Calu3 (cell line): ENCODE results near the gene MCRS1. TPM values are rescaled to one million over a fixed set of nuclear protein-coding genes. Genes with fewer than 3 reads are reported as not detected.

Source experiments
- BruUV-seq: library from RNA; stranded (reverse); fragments of 400-500 nt; replicated peaks from 2 replicates; lab custom pipeline; 2021; lab: Mats Ljungman, UMichigan
- CTCF ChIA-PET: fragments of 300-600 bp; sonication (Branson Sonifier 250); formaldehyde crosslinking; loops from one replicate; lab custom pipeline; 2022; ENCODE audit warnings: antibody characterized with exemption; lab: Charles Lee
- DNase-seq: peaks from one replicate; pipeline ENCODE4 v3.0.0; 2022
- H3K27ac Mint-ChIP-seq: one replicate; pipeline ENCODE4 v1.8.0; 2022; ENCODE audit warnings: mixed read lengths; ENCODE audit not compliant: unreplicated experiment
- H3K27me3 Mint-ChIP-seq: one replicate; pipeline ENCODE4 v1.8.0; 2022; ENCODE audit warnings: mixed read lengths; ENCODE audit not compliant: unreplicated experiment
- H3K36me3 Mint-ChIP-seq: one replicate; pipeline ENCODE4 v1.8.0; 2022; ENCODE audit warnings: mild to moderate bottlenecking, moderate library complexity, mixed read lengths; ENCODE audit not compliant: insufficient read depth, unreplicated experiment
- H3K4me1 Mint-ChIP-seq: one replicate; pipeline ENCODE4 v1.8.0; 2022; ENCODE audit warnings: mild to moderate bottlenecking, low read depth, mixed read lengths; ENCODE audit not compliant: unreplicated experiment
- H3K4me3 Mint-ChIP-seq: one replicate; pipeline ENCODE4 v1.8.0; 2022; ENCODE audit warnings: mild to moderate bottlenecking, low read depth, moderate library complexity, mixed read lengths; ENCODE audit not compliant: unreplicated experiment
- H3K9me3 Mint-ChIP-seq: one replicate; pipeline ENCODE4 v1.8.0; 2022; ENCODE audit warnings: low read depth, mixed read lengths; ENCODE audit not compliant: unreplicated experiment
- CTCF ChIP-seq: fragments of 200-600 bp; IDR thresholded peaks from one replicate; pipeline ENCODE4 v1.8.0; 2022; ENCODE audit warnings: antibody characterized with exemption; ENCODE audit not compliant: unreplicated experiment
- intact Hi-C: fragments of 100-400 bp; cut with micrococcal nuclease; formaldehyde crosslinking; loops from one replicate; pipeline ENCODE4 v1.10.0; 2022; ENCODE audit not compliant: unreplicated experiment
- total RNA-seq: library from RNA; stranded (reverse); gene quantifications from 2 replicates; pipeline ENCODE4 v1.2.3, GENCODE V29; 2022

The MCRS1 gene
- total RNA-seq, 1 experiment from 2014 or later, result 38.0 TPM

DNA sequence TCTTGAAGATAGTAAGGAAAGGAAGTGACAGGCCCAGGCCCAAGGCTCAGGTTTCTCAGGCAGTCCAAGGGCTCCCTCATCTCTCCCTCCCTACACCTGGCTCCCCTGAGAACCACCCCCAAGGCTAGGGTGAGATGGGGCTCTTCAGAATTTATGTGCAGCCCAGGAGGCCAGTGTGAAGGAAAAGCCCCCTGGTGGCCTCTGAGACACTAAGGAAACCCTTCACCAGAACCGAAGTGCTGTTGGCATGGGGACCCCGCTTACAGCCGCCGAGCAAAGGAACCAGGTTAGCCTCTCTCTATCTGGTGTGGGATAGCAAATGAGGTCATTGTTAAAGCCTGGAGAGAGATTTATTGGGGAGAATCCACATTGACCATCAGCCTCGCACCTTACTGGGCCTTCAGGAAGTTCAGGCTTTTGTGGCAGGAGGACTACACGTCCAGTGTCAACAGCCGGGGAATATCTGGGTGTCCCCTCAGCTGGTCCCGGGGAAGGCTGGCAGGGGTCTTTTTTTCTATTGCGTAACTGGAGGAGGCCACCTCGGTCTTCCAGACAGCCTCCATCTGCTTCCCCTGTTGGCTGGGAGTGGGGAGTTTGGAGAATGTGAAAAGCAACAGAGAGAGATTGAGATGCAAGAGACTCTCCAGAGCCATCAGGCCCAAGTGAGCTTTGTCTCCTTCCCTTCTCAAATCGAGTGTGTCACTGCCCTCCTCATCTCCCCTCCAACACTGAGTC, 19.4 kb upstream of the MCRS1 start:
- no peak for TF ChIP-seq CTCF
- BruUV-seq, result no TSS peak
- no peak for DNase-seq
- Mint-ChIP-seq H3K4me3 (no peak overlapping the region), H3K27ac (no peak overlapping the region), H3K4me1 (no peaks in the 10 kb centered on the region), H3K9me3 (no peaks in the 10 kb centered on the region), H3K36me3 (no peaks in the 10 kb centered on the region), H3K27me3 (no peaks in the 10 kb centered on the region)
- CTCF ChIA-PET, result no interaction called here
- intact Hi-C loops, result no loop called here

DNA sequence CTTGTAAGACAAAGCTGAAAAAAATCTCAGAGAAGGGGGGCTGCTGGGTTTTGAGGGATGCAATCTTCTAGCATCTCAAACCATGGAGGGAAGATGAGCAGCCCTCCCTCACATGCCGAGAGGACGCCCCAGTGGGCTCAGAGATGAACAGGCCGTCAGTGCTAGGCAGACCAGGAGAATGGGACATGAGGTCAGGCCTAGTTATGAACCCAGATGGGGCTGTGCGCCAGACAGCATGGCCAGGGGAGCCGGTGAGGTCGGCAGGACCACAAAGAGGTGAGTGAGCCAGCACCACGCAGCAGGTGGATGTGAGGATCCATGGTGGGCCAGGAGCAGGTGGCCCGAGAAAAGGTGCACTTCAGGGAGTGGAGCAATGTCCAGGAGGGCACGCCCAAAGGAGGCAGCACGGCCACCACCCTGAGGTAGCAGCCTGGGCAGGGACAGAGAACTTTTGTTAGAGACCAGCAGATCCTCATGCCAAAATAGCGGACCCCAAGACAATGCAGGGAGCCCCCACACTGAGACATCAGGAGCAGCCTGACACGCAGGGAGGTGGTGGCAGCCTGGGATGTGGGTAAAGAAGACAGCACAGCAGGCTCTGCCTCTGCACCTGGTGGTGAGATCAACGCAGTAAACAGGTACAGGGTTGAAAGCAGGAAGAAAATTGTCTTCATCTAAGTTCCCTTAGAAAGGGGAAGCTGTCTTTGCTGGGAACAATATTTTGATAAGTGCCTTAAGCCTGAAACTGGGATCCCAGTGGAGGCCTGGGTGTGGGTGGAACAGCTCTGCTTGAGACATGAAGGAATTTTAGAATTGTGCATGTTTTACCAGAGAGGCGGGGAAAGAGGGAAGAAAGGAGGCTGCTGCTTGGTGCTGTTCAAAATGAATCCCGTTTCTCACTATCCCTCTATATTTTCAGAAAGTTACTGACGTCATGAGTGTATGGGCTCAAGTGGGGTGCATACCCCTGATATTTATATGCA, 17.8 kb upstream of the MCRS1 start:
- CTCF ChIA-PET, result no interaction called here
- Mint-ChIP-seq H3K27me3 (no peaks in the 10 kb centered on the region), H3K27ac (no peak overlapping the region), H3K36me3 (no peaks in the 10 kb centered on the region), H3K4me1 (no peaks in the 10 kb centered on the region), H3K4me3 (no peak overlapping the region), H3K9me3 (no peaks in the 10 kb centered on the region)
- intact Hi-C loops, result no loop called here
- DNase-seq, result no peak
- no TSS peak for BruUV-seq
- no peak for TF ChIP-seq CTCF

DNA sequence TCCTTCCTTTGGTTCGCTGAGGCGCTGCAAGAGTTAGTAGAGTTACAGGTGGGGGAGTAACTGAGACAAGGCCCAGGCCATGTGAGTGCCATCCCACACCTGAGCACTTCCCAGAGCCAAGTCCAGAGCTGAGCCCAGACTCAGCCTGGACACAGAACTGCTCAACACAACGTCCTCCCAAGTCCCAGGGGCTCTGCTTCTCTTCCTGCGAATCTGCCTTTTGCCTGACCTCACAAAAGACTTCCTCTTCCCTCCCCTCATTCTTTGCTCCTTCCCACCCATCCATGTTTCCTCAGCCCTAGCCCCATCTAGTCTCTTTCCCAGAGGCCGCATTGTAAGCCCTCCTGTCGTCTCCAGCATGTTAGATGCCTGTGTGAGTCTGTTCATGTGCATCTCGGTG, 16.6 kb upstream of the MCRS1 start:
- no peaks in the 10 kb centered on the region for H3K4me1 Mint-ChIP-seq
- no TSS peak for BruUV-seq
- CTCF ChIA-PET, result no interaction called here

More for the DNA sequence above, 16.6 kb upstream of the MCRS1 start:
- Mint-ChIP-seq H3K36me3 (peaks cover 1% of the 10 kb centered on the region), H3K4me3 (no peak overlapping the region), H3K27me3 (no peaks in the 10 kb centered on the region), H3K27ac (no peak overlapping the region), H3K9me3 (no peaks in the 10 kb centered on the region)
- intact Hi-C loops, result no loop called here
- DNase-seq, result no peak
- no peak for TF ChIP-seq CTCF
